ENCODE data around the gene DAGLA.
"Not testable (repeated sequence)": the region's sequence is repeated elsewhere in the genome, so short reads cannot be mapped to it uniquely, and the experiment has no call there.

Gene DAGLA, protein sequence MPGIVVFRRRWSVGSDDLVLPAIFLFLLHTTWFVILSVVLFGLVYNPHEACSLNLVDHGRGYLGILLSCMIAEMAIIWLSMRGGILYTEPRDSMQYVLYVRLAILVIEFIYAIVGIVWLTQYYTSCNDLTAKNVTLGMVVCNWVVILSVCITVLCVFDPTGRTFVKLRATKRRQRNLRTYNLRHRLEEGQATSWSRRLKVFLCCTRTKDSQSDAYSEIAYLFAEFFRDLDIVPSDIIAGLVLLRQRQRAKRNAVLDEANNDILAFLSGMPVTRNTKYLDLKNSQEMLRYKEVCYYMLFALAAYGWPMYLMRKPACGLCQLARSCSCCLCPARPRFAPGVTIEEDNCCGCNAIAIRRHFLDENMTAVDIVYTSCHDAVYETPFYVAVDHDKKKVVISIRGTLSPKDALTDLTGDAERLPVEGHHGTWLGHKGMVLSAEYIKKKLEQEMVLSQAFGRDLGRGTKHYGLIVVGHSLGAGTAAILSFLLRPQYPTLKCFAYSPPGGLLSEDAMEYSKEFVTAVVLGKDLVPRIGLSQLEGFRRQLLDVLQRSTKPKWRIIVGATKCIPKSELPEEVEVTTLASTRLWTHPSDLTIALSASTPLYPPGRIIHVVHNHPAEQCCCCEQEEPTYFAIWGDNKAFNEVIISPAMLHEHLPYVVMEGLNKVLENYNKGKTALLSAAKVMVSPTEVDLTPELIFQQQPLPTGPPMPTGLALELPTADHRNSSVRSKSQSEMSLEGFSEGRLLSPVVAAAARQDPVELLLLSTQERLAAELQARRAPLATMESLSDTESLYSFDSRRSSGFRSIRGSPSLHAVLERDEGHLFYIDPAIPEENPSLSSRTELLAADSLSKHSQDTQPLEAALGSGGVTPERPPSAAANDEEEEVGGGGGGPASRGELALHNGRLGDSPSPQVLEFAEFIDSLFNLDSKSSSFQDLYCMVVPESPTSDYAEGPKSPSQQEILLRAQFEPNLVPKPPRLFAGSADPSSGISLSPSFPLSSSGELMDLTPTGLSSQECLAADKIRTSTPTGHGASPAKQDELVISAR

DNA sequence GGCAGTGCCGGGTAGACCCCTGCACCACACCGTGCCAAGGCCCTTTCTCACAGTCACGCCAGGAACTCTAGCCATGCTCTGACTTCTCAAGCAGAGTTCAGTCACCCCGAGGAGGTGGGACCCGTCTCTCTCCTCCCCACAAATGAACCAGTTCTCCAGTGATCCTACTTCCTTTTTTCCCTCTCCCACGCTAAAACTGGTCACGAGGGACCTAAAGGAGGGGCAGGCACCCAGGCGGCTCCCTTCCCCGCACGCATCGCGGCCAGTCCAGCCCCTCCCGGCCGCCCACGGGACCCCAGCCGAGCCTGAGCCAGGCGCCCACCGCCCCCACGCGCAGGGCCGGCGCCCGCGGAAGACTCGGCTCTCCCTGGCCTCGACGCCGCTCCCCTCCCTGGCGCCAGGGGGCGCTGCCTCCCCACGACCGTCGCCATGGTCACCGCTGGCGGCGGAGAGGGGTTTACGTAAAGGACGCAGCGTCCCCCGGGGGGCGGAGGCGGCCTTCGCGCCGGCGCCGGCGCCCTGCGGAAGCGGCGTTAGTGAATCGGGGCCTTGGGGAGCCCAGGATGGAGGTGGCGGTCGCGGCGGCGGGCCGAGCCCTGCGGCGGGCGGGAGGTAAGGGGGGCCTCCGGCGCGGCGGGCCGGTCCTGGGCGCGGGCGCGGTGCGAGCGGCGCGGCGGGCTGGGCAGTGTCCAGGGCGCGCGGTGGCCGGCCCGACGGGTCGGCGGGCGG lies at the start of gene DAGLA:
Gene DAGLA (plus strand): TSS at position 499 of the 729 bp plus-strand sequence. CDS start 39,765 bp downstream, outside the sequence.
- peak; percentile 66 to 68 for DNase-seq (ENCODE audit: low read depth in 2 of 2, low spot score in 1 of 2)

DNA sequence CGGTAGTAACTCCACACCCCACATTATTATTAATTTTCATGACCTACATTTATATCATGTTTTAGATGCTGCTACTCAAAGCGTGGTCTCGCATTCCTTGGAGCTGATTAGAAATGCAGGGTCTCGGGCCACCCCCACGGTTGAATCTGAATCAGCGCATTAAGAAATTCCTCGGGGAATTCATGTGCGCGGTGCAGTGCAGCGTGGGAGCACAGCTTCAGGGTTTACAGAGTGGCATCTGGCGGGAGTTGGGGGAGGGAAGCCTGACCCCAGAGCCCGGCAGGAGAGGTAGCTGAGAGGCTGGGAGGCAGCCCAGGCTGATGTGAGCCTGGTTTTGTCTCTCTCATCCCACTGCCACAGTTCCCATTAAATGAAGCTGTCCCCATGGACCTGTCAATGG lies 48.1 kb upstream of the DAGLA start:
- no peak for DNase-seq (ENCODE audit: low read depth in 2 of 2, low spot score in 1 of 2)

DNA sequence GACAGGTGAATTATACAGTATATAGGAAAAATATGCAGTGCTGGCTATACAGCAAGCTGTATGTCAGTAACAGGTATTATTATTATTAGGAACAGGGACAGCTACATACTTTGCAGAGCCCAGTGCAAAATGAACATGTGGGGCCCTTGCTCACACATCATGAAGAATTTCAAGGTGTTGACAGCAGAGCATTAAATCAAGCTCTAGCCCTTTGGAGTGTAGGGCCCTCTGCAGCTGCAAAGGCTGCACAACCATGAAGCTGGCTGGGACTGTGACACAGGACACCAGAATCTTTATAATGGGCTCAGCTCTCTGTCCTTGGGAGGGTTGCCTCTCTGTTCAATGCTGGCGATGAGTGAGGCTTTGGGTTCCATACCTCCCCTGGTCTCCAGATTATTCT lies 44.9 kb upstream of the DAGLA start:
- no peak for DNase-seq (ENCODE audit: low read depth in 2 of 2, low spot score in 1 of 2)

DNA sequence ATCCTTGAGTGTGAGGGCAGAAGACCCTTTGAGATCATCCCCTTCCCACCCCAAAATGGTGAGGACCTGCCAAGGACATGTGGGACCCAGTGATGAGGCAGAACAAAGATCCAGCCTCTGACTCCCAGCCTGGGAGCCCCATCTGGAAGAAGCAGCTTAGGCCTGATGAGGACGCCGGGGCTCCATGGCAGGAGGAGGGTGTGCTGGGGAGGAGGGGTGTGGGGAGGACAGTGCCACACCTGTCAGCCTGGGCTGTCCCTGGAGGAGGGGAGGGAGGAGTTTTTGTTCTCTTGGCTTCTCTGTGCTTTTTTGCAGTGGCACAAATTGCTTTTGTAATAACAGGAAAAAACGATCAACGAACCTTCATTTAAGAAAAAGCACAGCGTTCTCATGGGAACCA lies 44.4 kb upstream of the DAGLA start:
- no peak for DNase-seq (ENCODE audit: low read depth in 2 of 2, low spot score in 1 of 2)

DNA sequence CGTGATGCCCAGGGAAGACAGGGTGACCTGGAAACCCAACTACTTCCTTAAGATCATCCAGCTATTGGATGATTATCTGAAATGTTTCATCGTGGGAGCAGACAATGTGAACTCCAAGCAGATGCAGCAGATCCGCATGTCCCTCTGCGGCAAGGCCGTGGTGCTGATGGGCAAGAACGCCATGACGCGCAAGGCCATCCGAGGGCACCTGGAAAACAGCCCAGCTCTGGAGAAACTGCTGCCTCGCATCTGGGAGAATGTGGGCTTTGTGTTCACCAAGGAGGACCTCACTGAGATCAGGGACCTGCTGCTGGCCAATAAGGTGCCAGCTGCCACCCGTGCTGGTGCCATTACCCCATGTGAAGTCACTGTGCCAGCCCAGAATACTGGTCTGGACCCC lies 43.5 kb upstream of the DAGLA start:
- DNase-seq (ENCODE audit: low read depth in 2 of 2, low spot score in 1 of 2) = no peak

DNA sequence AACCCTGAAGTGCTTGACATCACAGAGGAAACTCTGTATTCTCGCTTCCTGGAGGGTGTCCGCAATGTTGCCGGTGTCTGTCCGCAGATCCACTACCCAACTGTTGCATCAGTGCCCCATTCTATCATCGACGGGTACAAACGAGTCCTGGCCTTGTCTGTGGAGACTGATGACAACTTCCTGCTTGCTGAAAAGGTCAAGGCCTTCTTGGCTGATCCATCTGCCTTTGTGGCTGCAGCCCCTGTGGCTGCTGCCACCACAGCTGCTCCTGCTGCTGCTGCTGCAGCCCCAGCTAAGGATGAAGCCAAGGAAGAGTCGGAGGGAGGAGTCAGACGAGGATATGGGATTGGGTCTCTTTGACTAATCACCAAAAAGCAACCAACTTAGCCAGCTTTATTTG lies 42.9 kb upstream of the DAGLA start:
- DNase-seq (ENCODE audit: low read depth in 2 of 2, low spot score in 1 of 2) = no peak

DNA sequence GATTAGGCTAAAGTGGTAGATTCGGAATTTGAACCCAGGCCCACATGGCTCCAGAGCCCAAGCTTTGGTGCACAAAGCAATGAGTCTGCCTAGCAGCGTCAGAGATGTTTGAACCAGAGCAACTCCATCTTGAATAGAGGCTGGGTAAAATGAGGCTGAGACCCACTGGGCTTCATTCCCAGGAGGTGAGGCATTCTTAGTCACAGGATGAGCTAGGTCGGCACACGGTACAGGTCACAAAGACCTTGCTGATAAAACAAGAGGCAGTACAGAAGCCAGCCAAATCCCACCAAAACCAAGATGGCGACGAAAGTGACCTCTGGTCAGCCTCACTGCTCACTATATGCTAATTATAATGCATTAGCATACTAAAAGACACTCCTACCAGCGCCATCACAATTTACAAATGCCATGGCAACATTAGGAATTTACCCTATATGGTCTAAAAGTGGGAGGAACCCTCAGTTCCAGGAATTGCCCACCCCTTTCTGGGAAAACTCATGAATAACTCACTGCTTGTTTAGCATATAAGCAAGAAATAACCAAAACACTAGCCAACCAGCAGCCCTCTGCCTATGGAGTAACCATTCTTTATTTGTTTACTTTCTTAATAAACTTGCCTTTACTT lies 40.3 kb upstream of the DAGLA start:
- no peak for DNase-seq (ENCODE audit: low read depth in 2 of 2, low spot score in 1 of 2)

DNA sequence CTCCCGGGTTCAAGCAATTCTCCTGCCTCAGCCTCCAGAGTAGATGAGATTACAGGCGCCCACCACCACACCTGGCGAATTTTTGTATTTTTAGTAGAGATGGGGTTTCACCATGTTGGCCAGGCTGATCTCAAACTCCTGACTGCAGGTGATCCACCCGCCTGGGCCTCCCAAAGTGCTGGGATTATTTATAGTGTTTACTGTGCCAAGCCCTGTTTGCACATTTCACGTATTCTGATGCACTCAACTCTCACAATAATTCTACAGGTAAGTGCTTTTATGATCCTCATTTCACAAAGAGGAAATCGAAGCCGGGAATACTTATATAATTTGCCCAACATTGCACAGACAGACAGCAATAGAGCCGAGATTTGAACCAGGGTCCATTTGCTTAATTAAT lies 38.0 kb upstream of the DAGLA start:
- no peak for DNase-seq (ENCODE audit: low read depth in 2 of 2, low spot score in 1 of 2)

DNA sequence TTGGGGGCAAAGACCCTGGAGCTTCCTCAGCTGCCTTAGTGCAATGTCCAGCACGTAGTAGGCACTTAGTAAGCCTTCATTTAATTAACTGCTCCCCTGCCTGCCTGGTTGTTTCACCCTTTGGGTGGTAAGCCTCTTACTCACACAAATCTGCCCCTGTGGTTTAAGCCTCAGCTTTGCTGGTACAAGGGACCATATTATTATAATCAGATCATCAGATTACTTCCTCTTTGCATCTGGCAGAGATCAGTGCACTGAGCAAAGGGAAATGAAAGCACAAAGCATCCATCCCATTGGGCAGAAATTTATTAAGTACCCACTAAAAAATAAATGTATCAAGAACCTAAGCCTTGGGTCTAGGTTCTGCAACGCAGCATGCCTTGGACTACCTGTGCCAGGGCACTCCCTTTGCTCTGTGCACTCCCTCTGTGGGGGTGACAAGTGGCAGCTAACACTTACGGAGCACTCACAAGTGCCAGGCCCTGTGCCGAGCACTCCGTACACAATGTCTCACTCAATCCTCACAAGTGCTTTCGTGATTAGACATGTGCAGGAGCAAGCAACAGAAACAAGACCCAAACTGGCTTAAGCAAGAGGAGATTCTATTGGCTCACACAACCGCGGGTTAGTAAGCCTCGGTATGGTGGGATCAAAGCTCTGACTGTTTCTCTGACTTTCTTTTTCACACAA lies 34.9 kb upstream of the DAGLA start:
- DNase-seq (ENCODE audit: low read depth in 2 of 2, low spot score in 1 of 2) = no peak

DNA sequence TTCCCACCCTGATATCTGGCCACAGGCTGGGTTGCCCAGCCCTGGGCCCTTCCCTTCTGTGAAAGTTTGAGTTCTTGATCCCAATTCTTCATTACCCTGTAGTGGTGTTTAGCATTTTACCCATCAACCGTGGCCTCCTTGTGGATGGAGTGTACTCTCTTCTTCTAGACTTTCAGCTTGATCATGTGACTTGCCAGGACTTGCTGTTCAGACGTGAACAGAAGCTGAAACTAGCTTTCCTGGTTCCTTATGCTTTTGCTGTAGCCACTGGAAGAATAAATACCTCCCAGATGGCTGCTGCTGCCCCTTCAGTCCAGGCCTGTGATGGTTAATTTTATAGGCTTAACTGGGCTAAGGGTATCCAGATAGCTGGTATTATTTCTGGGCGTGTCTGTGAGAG lies 32.7 kb upstream of the DAGLA start:
- no peak for DNase-seq (ENCODE audit: low read depth in 2 of 2, low spot score in 1 of 2)

DNA sequence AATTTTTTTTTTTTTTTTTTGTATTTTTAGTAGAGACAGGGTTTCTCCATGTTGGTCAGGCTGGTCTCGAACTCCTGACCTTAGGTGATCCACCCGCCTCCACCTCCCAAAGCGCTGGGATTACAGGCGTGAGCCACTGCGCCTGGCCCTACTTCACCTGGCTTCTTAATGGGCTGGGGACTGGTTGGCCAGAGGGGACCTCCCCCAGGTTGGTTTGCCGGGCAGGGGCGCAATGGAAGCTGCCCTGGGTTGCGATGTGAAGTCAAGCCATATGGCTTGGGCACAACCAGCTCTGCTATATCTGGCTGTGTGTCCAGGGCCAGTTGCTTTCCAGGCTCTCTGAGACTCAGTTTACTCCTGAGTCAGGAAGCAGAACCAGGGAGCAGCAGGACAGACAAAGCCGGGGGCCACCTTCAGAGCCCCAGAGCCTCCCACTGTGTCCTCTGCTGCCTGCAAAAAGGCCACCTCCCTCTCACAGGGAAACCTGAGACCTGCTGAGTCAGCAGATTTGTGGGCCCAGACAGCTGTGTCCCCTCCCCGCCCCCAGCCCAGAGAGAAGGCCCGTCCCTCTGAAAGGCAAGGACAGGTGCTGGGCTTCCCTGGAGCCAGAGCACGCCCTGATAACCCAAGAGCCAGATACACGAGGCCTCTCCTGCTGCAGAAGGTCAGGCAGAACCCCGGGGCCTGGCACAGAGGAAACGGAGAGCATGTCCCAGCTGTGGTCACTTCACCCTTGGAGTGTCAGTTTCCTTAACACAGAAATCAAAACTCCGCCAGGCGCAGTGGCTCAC lies 29.2 kb upstream of the DAGLA start:
- no peak for DNase-seq (ENCODE audit: low read depth in 2 of 2, low spot score in 1 of 2)

DNA sequence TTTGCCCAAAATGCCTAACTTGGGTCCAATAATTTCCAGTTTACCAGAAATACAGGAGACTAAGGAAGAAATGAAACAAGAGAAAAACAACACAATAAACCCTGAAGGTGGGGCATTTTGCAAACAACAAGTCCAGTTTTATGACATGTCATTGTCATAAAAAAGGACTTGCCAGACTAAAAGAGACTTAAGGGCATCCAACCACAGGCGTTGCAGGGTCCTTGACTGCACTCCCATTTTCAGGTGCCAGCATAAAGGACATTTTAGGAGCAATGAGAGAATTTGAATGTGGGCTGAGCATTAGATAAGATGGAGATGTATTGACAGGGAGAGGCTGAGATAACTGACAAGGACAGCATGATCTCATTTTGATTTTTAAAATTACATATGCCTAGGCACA lies 28.1 kb upstream of the DAGLA start:
- no peak for DNase-seq (ENCODE audit: low read depth in 2 of 2, low spot score in 1 of 2)

DNA sequence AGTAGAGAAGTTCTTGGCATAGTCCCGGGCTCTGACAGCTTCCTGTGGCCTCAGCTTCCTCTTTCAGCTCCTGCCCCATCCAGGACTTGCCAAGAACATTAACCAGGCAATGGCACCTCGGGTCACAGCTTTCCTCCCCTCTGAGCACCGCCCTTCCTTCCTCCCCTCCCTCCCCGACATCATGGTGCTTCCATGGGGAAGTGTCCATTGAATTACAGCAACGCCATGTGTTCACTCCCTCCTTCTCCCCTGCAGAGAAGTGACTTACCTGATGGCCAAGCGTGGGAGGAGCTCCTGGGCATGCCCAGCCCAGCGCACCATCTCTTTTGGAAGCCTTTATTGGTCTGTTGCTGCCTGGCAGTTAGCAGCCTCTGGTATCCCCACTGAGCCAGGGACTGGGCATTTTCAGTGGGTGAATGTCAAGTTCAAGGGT lies 25.8 kb upstream of the DAGLA start:
- DNase-seq (ENCODE audit: low read depth in 2 of 2, low spot score in 1 of 2) = no peak

DNA sequence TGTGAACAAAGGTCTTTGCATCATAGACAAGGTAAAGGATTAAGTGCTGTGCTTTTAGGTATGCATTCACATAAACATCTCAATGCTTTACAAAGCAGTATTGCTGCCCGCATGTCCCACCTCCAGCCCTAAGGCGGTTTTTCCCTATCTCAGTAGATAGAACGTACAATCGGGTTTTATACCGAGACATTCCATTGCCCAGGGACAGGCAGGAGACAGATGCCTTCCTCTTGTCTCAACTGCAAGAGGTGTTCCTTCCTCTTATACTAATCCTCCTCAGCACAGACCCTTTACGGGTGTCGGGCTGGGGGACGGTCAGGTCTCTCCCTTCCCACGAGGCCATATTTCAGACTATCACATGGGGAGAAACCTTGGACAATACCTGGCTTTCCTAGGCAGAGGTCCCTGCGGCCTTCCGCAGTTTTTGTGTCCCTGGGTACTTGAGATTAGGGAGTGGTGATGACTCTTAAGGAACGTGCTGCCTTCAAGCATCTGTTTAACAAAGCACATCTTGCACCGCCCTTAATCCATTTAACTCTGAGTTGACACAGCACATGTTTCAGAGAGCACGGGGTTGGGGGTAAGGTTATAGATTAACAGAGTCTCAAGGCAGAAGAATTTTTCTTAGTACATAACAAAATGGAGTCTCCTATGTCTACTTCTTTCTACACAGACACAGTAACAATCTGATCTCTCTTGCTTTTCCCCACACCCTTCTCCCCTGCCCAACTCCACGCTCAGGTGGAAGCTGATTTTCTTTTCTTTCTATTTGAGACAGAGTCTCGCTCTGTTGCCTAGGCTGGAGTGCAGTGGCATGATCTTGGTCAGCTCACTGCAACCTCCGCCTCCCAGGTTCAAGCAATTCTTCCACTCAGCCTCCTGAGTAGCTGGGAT lies 24.7 kb upstream of the DAGLA start:
- DNase-seq (ENCODE audit: low read depth in 2 of 2, low spot score in 1 of 2) = not testable (repeated sequence)

DNA sequence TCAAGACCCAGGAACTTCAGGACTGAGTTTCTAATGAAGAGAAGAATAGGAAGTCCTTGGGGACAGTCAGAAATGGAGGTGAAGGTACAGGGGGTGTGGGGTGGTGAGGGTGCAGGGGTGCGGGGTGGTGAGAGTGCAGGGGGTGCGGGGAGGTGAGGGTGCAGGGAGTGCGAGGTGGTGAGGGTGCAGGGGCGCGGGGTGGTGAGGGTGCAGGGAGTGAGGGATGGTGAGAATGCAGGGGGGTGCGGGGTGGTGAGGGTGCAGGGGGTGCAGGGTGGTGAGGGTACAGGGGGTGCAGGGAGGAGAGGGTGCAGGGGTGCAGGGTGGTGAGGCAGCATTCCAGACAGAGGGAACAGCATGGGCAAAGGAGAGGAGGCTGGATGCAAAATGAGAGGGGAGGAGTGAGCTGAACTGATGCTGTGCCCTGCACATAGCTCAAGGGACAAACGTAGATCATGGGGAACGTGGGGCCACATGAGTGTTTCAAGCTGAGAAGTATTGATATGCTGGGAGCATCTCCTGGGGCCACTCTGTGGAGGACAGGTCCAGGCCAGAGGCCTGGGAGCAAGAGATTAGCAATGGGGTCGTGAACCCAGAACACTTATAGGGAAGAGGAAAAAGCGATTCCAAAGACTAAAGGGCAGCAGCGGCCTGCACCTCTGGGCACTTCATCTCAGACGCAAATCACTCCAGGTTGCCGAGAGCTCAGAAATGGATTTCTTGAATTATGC lies 23.7 kb upstream of the DAGLA start:
- DNase-seq (ENCODE audit: low read depth in 2 of 2, low spot score in 1 of 2) = no peak

DNA sequence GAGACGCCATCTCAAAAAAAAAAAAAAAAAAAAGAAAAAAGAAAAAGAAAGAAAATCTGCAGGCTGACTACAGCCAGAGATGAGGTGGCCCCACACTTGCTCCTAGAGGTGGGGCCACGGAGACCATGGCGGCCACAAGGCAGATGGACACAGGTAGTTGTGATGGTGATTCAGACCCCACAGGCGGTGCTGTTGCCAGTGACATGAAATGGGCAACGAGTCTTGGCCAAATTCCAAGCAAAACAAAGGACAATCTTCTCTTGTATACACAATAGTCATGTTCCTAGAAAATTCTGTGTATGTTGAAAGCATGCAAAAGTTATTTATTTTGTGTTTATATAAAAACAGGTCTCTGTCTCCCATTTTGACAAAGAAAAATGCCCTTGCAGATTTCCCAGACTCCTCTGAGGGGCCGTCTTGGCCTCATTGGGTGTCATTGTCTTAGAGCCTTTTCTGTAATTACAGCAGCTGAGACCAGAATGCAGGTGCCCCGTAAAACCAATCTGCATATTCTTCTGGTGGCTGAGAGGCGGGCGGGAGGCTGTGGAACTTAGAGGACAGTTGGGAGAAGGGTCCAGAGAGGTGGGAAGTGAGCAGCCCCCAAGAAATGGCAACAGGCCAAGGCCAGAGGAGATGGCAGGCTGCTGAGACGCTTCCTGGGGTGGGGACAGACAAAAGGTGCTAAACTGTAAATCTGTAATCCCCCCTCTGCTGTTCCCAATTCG lies 22.5 kb upstream of the DAGLA start:
- no peak for DNase-seq (ENCODE audit: low read depth in 2 of 2, low spot score in 1 of 2)

Data from stimulated activated CD8-positive, alpha-beta memory T cell treated with anti-CD3 and anti-CD28 coated beads, Interleukin-4, amount 100 ng/mL, for 1 hour (primary cell).